SJCRH30 (cell line): Measurements from ENCODE around the gene PPP2R5A. TPM values are rescaled to one million over a fixed set of nuclear protein-coding genes. Genes with fewer than 3 reads are reported as not detected.

Experiments used
- total RNA-seq: library from RNA; depleted of rRNA; stranded (reverse); fragments of >200 nt; shearing (Covaris generic); gene quantifications from 2 replicates; pipeline ENCODE4 v1.2.3, GENCODE V29; 2014; rRNA removed

Gene PPP2R5A
- total RNA-seq, 1 experiment from 2014 or later, result 18.8 TPM

Other genes with a start within 250 kb of the PPP2R5A start
- 41.2 and 43.1 TPM in 2 replicates for gene INTS7, start 249.9 kb upstream of the PPP2R5A start, total RNA-seq
- gene DTL, start 249.7 kb upstream of the PPP2R5A start, total RNA-seq, result 81.8 and 82.1 TPM in 2 replicates
- 21.1 and 22.3 TPM in 2 replicates for gene PACC1, start 129.5 kb downstream of the PPP2R5A start, total RNA-seq
- gene NENF, start 147.5 kb downstream of the PPP2R5A start, total RNA-seq, result 65.7 and 74.0 TPM in 2 replicates